Parathyroid adenoma (tissue), 2 donors: ENCODE data around the gene ZBTB38.

ENCODE experiments used
- H2AFZ ChIP-seq: fragments of 300-600 bp; sonication (generic); one replicate; pipeline ENCODE4 v1.7.0; 2017; ENCODE audit warnings: antibody characterized with exemption, mild to moderate bottlenecking
- H3K27ac ChIP-seq: fragments of 300-600 bp; sonication (generic); one replicate; pipeline ENCODE4 v1.7.0; 2017
- H3K27me3 ChIP-seq: fragments of 300-600 bp; sonication (generic); one replicate; pipeline ENCODE4 v1.7.0; 2017; ENCODE audit warnings: low read length; ENCODE audit not compliant: control insufficient read depth, insufficient read depth
- H3K36me3 ChIP-seq: fragments of 300-600 bp; sonication (generic); one replicate; pipeline ENCODE4 v1.7.0; 2017; ENCODE audit warnings: low read length; ENCODE audit not compliant: control insufficient read depth, insufficient read depth
- H3K4me1 ChIP-seq: fragments of 300-600 bp; sonication (generic); one replicate; pipeline ENCODE4 v1.7.0; 2017; ENCODE audit warnings: control low read depth
- H3K4me2 ChIP-seq: fragments of 300-600 bp; sonication (generic); one replicate; pipeline ENCODE4 v1.7.0; 2017; ENCODE audit warnings: low read length
- H3K4me3 ChIP-seq: fragments of 300-600 bp; sonication (generic); one replicate; pipeline ENCODE4 v1.7.0; 2017; ENCODE audit warnings: low read depth, low read length
- H3K79me2 ChIP-seq: fragments of 300-600 bp; sonication (generic); one replicate; pipeline ENCODE4 v1.7.0; 2017; ENCODE audit warnings: control low read depth
- H3K9ac ChIP-seq: fragments of 300-600 bp; sonication (generic); one replicate; pipeline ENCODE4 v1.7.0; 2017; ENCODE audit warnings: mild to moderate bottlenecking
- H3K9me3 ChIP-seq: fragments of 300-600 bp; sonication (generic); one replicate; pipeline ENCODE4 v1.7.0; 2017; ENCODE audit warnings: low read length; ENCODE audit not compliant: control insufficient read depth
- CTCF ChIP-seq: fragments of 300-600 bp; sonication (generic); IDR thresholded peaks from one replicate; pipeline ENCODE4 v1.7.0; 2017; ENCODE audit warnings: antibody characterized with exemption, mild to moderate bottlenecking
- donor health status: primary hyperparathyroidism.

The ZBTB38 gene

GRCh38 chr3:141353652-141354495, 14.4 kb upstream of the ZBTB38 start:
- H3K4me3 ChIP-seq = no peak overlapping the region
- H3K4me2 ChIP-seq = no peak overlapping the region
- no peaks in the 10 kb centered on the region for H3K4me1 ChIP-seq
- H3K36me3 ChIP-seq = no peaks in the 10 kb centered on the region
- no peak overlapping the region for H3K9ac ChIP-seq
- no peak for TF ChIP-seq CTCF
- H3K27ac ChIP-seq = no peak overlapping the region
- no peaks in the 10 kb centered on the region for H3K79me2 ChIP-seq
- no peak overlapping the region for H2AFZ ChIP-seq
- H3K27me3 ChIP-seq = no peaks in the 10 kb centered on the region
- H3K9me3 ChIP-seq = no peaks in the 10 kb centered on the region

GRCh38 chr3:141354517-141354916, 13.8 kb upstream of the ZBTB38 start:
- Histone ChIP-seq H2AFZ (no peak overlapping the region), H3K4me3 (no peak overlapping the region), H3K9me3 (no peaks in the 10 kb centered on the region), H3K27ac (no peak overlapping the region), H3K9ac (no peak overlapping the region), H3K27me3 (no peaks in the 10 kb centered on the region), H3K4me1 (no peaks in the 10 kb centered on the region), H3K4me2 (no peak overlapping the region), H3K79me2 (no peaks in the 10 kb centered on the region), H3K36me3 (no peaks in the 10 kb centered on the region)
- TF ChIP-seq CTCF = no peak

- no peaks in the 10 kb centered on the region for H3K9me3 ChIP-seq
- no peaks in the 10 kb centered on the region for H3K36me3 ChIP-seq
- TF ChIP-seq CTCF = no peak
- no peak overlapping the region for H2AFZ ChIP-seq
- no peaks in the 10 kb centered on the region for H3K27me3 ChIP-seq
- no peaks in the 10 kb centered on the region for H3K4me1 ChIP-seq
- no peak overlapping the region for H3K4me3 ChIP-seq
- H3K27ac ChIP-seq = no peak overlapping the region
- H3K9ac ChIP-seq = no peak overlapping the region
- no peak overlapping the region for H3K4me2 ChIP-seq
- no peaks in the 10 kb centered on the region for H3K79me2 ChIP-seq
Observed at GRCh38 chr3:141355242-141355641, 13.1 kb upstream of the ZBTB38 start.

GRCh38 chr3:141356046-141356445, 12.3 kb upstream of the ZBTB38 start:
- Histone ChIP-seq H3K4me2 (no peak overlapping the region), H3K9me3 (no peaks in the 10 kb centered on the region), H3K79me2 (no peaks in the 10 kb centered on the region), H3K36me3 (no peaks in the 10 kb centered on the region), H3K27ac (no peak overlapping the region), H2AFZ (no peak overlapping the region), H3K4me1 (peaks cover 5% of the 10 kb centered on the region), H3K27me3 (no peaks in the 10 kb centered on the region), H3K9ac (no peak overlapping the region), H3K4me3 (no peak overlapping the region)
- TF ChIP-seq CTCF = no peak
